ENCODE measurements around the gene BNIP5. TPM values are rescaled to one million over a fixed set of nuclear protein-coding genes. Genes with fewer than 3 reads are reported as not detected.

Gene BNIP5
- total RNA-seq, 2 experiments from 2014 or later: not detected

GRCh38 chr6:36357872-36358225, 21.2 kb upstream of the BNIP5 start:
- DNase-seq (ENCODE audit: low spot score): no peak

GRCh38 chr6:36355819-36356218, 19.1 kb upstream of the BNIP5 start:
- no peaks in the 10 kb centered on the region for H3K79me2 ChIP-seq (ENCODE audit: insufficient read depth, low read depth, low read length)
- no TSS peak for BruUV-seq (replicated peaks)
- H2AFZ ChIP-seq (ENCODE audit: low read length): no peak overlapping the region
- no peak overlapping the region for H3K4me3 ChIP-seq (ENCODE audit: low read depth, low read length, poor library complexity, severe bottlenecking)
- H3K9me2 ChIP-seq (ENCODE audit: insufficient read depth, low read length): no peaks in the 10 kb centered on the region
- H3K9me3 ChIP-seq (ENCODE audit: low read length): 0 out of 2 replicates have a peak, but pooled peaks cover 4% of the 10 kb centered on the region
- no peak overlapping the region for H3K27ac ChIP-seq (ENCODE audit: low read depth, low read length, poor library complexity, severe bottlenecking)
- no peaks in the 10 kb centered on the region for H3K4me1 ChIP-seq (ENCODE audit: insufficient read depth, low read length, poor library complexity, severe bottlenecking)
- CTCF ChIA-PET (ENCODE audit: unreplicated experiment): no interaction called here
- no peak overlapping the region for H3K4me2 ChIP-seq (ENCODE audit: low read length)
- POLR2A ChIA-PET: interaction anchor here (0.7 kb wide), 3 partner anchors 163 to 716 kb away, joined by 3 to 4 read pairs (median 4); no protein-coding TSS in a partner anchor
- DNase-seq (ENCODE audit: low spot score): no peak
- H4K20me1 ChIP-seq (ENCODE audit: insufficient read depth, low read length): no peaks in the 10 kb centered on the region
- TF ChIP-seq CTCF (conservative IDR thresholded peaks at IDR 0.05; ENCODE audit: low read length) (no peak), EZH2phosphoT487 (IDR thresholded peaks at IDR 0.05; ENCODE audit: borderline replicate concordance, low read depth, low read length) (no peak)
- intact Hi-C loops (cut with micrococcal nuclease; ENCODE audit: unreplicated experiment): no loop called here
- H3K36me3 ChIP-seq (ENCODE audit: insufficient read depth, low read length): no peaks in the 10 kb centered on the region

More at GRCh38 chr6:36357872-36358225, 21.2 kb upstream of the BNIP5 start:
- intact Hi-C loops (cut with micrococcal nuclease; ENCODE audit: unreplicated experiment): no loop called here
- no peaks in the 10 kb centered on the region for H3K9me3 ChIP-seq (ENCODE audit: low read length)
- POLR2A ChIA-PET: interaction anchor here (0.6 kb wide), 1 partner anchor 390 kb away, joined by 4 read pairs; no protein-coding TSS in a partner anchor
- H3K4me2 ChIP-seq (ENCODE audit: low read length): no peak overlapping the region
- H3K9me2 ChIP-seq (ENCODE audit: insufficient read depth, low read length): no peaks in the 10 kb centered on the region
- H3K4me1 ChIP-seq (ENCODE audit: insufficient read depth, low read length, poor library complexity, severe bottlenecking): no peaks in the 10 kb centered on the region
- H3K27ac ChIP-seq (ENCODE audit: low read depth, low read length, poor library complexity, severe bottlenecking): no peak overlapping the region
- no peak overlapping the region for H2AFZ ChIP-seq (ENCODE audit: low read length)
- no TSS peak for BruUV-seq (replicated peaks)
- no peak for TF ChIP-seq CTCF (conservative IDR thresholded peaks at IDR 0.05; ENCODE audit: low read length)
- TF ChIP-seq EZH2phosphoT487 (IDR thresholded peaks at IDR 0.05; ENCODE audit: borderline replicate concordance, low read depth, low read length): no peak
- no peaks in the 10 kb centered on the region for H3K79me2 ChIP-seq (ENCODE audit: insufficient read depth, low read depth, low read length)
- H4K20me1 ChIP-seq (ENCODE audit: insufficient read depth, low read length): no peaks in the 10 kb centered on the region
- CTCF ChIA-PET (ENCODE audit: unreplicated experiment): interaction anchor here (0.5 to 0.8 kb wide), 2 partner anchors 10 to 50 kb away, joined by 3 read pairs; no protein-coding TSS in a partner anchor
- no peaks in the 10 kb centered on the region for H3K36me3 ChIP-seq (ENCODE audit: insufficient read depth, low read length)
- no peak overlapping the region for H3K4me3 ChIP-seq (ENCODE audit: low read depth, low read length, poor library complexity, severe bottlenecking)

GRCh38 chr6:36353411-36353915, 16.8 kb upstream of the BNIP5 start:
- BruUV-seq (replicated peaks): no TSS peak
- CTCF ChIA-PET (ENCODE audit: unreplicated experiment): no interaction called here
- Histone ChIP-seq H3K4me3 (ENCODE audit: low read depth, low read length, poor library complexity, severe bottlenecking) (no peak overlapping the region), H3K4me2 (ENCODE audit: low read length) (no peak overlapping the region), H3K79me2 (ENCODE audit: insufficient read depth, low read depth, low read length) (no peaks in the 10 kb centered on the region), H3K36me3 (ENCODE audit: insufficient read depth, low read length) (no peaks in the 10 kb centered on the region), H3K4me1 (ENCODE audit: insufficient read depth, low read length, poor library complexity, severe bottlenecking) (no peaks in the 10 kb centered on the region), H3K27ac (ENCODE audit: low read depth, low read length, poor library complexity, severe bottlenecking) (no peak overlapping the region), H2AFZ (ENCODE audit: low read length) (no peak overlapping the region), H4K20me1 (ENCODE audit: insufficient read depth, low read length) (no peaks in the 10 kb centered on the region), H3K9me2 (ENCODE audit: insufficient read depth, low read length) (no peaks in the 10 kb centered on the region), H3K9me3 (ENCODE audit: low read length) (0 out of 2 replicates have a peak, but pooled peaks cover 4% of the 10 kb centered on the region)
- no peak for DNase-seq (ENCODE audit: low spot score)
- POLR2A ChIA-PET: no interaction called here
- intact Hi-C loops (cut with micrococcal nuclease; ENCODE audit: unreplicated experiment): no loop called here
- no peak for TF ChIP-seq EZH2phosphoT487 (IDR thresholded peaks at IDR 0.05; ENCODE audit: borderline replicate concordance, low read depth, low read length)
- no peak for TF ChIP-seq CTCF (conservative IDR thresholded peaks at IDR 0.05; ENCODE audit: low read length)
